ENCODE data around the gene BIRC2.

BIRC2 gene

GRCh38 chr11:102375720-102376399, 28.8 kb downstream of the BIRC2 start:
- DNase-seq, result no peak

GRCh38 chr11:102377891-102378290, 30.9 kb downstream of the BIRC2 start:
- DNase-seq, result no peak

- DNase-seq, result no peak
Observed at GRCh38 chr11:102378818-102379217, 31.8 kb downstream of the BIRC2 start.

- DNase-seq, result no peak
Observed at GRCh38 chr11:102382384-102382783, 35.4 kb downstream of the BIRC2 start.

GRCh38 chr11:102383839-102384238, 36.8 kb downstream of the BIRC2 start:
- no peak for DNase-seq

- no peak for DNase-seq
Observed at GRCh38 chr11:102384419-102385079, 37.5 kb downstream of the BIRC2 start.

- DNase-seq, result no peak
Observed at GRCh38 chr11:102385085-102386007, 38.3 kb downstream of the BIRC2 start.

- no peak for DNase-seq
Observed at GRCh38 chr11:102386136-102386734, 39.2 kb downstream of the BIRC2 start.

GRCh38 chr11:102387043-102387781, 40.2 kb downstream of the BIRC2 start:
- no peak for DNase-seq

GRCh38 chr11:102389253-102389652, 42.2 kb downstream of the BIRC2 start:
- DNase-seq, result no peak

- DNase-seq, result peak; percentile 42
Observed at GRCh38 chr11:102390667-102391465, 43.9 kb downstream of the BIRC2 start.

- no peak for DNase-seq
Observed at GRCh38 chr11:102391549-102392237, 44.7 kb downstream of the BIRC2 start.

- no peak for DNase-seq
Observed at GRCh38 chr11:102393272-102393730, 46.3 kb downstream of the BIRC2 start.

- DNase-seq, result no peak
Observed at GRCh38 chr11:102395720-102396393, 48.8 kb downstream of the BIRC2 start.

- DNase-seq, result no peak
Observed at GRCh38 chr11:102396708-102397563, 49.9 kb downstream of the BIRC2 start.

GRCh38 chr11:102398297-102398696, 51.3 kb downstream of the BIRC2 start:
- DNase-seq, result no peak

- no peak for DNase-seq
Observed at GRCh38 chr11:102399189-102399588, 52.2 kb downstream of the BIRC2 start.

GRCh38 chr11:102400603-102401002, 53.6 kb downstream of the BIRC2 start:
- DNase-seq, result no peak

- DNase-seq, result no peak
Observed at GRCh38 chr11:102401905-102402304, 54.9 kb downstream of the BIRC2 start.

All from femur (tissue), 1 donor.